ENCODE measurements around the gene ABLIM2.

Gene ABLIM2

GRCh38 chr4:8150152-8151090 lies 8.2 kb downstream of the ABLIM2 start:
- TF ChIP-seq GLIS3 (CRISPR knock-in tag; IDR thresholded peaks at IDR 0.05) (no peak), RARB (CRISPR knock-in tag; IDR thresholded peaks at IDR 0.05) (no peak), CSDC2 (CRISPR knock-in tag; IDR thresholded peaks at IDR 0.05) (no peak), ZFP3 (CRISPR knock-in tag; IDR thresholded peaks at IDR 0.05) (no peak), ZNF70 (CRISPR knock-in tag; IDR thresholded peaks at IDR 0.05) (no peak), SNAI2 (CRISPR knock-in tag; IDR thresholded peaks at IDR 0.05) (no peak), TCF4 (CRISPR knock-in tag; IDR thresholded peaks at IDR 0.05; ENCODE audit: borderline replicate concordance) (no peak), ESRRG (CRISPR knock-in tag; IDR thresholded peaks at IDR 0.05) (no peak), OSR1 (CRISPR knock-in tag; IDR thresholded peaks at IDR 0.05) (no peak), ZFP30 (CRISPR knock-in tag; IDR thresholded peaks at IDR 0.05) (no peak), ARNTL (CRISPR knock-in tag; IDR thresholded peaks at IDR 0.05; ENCODE audit: borderline replicate concordance, low read depth) (no peak), ZC3H10 (CRISPR knock-in tag; IDR thresholded peaks at IDR 0.05) (no peak), ISL1 (CRISPR knock-in tag; IDR thresholded peaks at IDR 0.05) (no peak), TSHZ2 (CRISPR knock-in tag; IDR thresholded peaks at IDR 0.05) (no peak), TOX (CRISPR knock-in tag; IDR thresholded peaks at IDR 0.05; ENCODE audit: borderline replicate concordance) (no peak), ZNF8 (CRISPR knock-in tag; IDR thresholded peaks at IDR 0.05) (no peak), CREB5 (CRISPR knock-in tag; IDR thresholded peaks at IDR 0.05; ENCODE audit: low read depth) (no peak), ZNF565 (CRISPR knock-in tag; conservative IDR thresholded peaks at IDR 0.05; ENCODE audit: low read depth) (no peak), PATZ1 (CRISPR knock-in tag; IDR thresholded peaks at IDR 0.05; ENCODE audit: borderline replicate concordance) (no peak), PPARA (CRISPR knock-in tag; IDR thresholded peaks at IDR 0.05; ENCODE audit: borderline replicate concordance) (no peak)
- no peak for ATAC-seq

GRCh38 chr4:8149664-8150063 lies 8.9 kb downstream of the ABLIM2 start:
- no peak for TF ChIP-seq ZFP3 (CRISPR knock-in tag; IDR thresholded peaks at IDR 0.05)
- no peak for TF ChIP-seq TOX (CRISPR knock-in tag; IDR thresholded peaks at IDR 0.05; ENCODE audit: borderline replicate concordance)
- no peak for TF ChIP-seq CREB5 (CRISPR knock-in tag; IDR thresholded peaks at IDR 0.05; ENCODE audit: low read depth)
- TF ChIP-seq POU6F1 (CRISPR knock-in tag; IDR thresholded peaks at IDR 0.05; ENCODE audit: borderline replicate concordance, low read depth) = no peak
- no peak for TF ChIP-seq CSRNP3 (CRISPR knock-in tag; IDR thresholded peaks at IDR 0.05)
- no peak for TF ChIP-seq ESRRG (CRISPR knock-in tag; IDR thresholded peaks at IDR 0.05)
- no peak for TF ChIP-seq GLIS3 (CRISPR knock-in tag; IDR thresholded peaks at IDR 0.05)
- TF ChIP-seq ZFP30 (CRISPR knock-in tag; IDR thresholded peaks at IDR 0.05) = no peak
- no peak for TF ChIP-seq CSDC2 (CRISPR knock-in tag; IDR thresholded peaks at IDR 0.05)
- no peak for TF ChIP-seq TSHZ2 (CRISPR knock-in tag; IDR thresholded peaks at IDR 0.05)
- TF ChIP-seq OSR1 (CRISPR knock-in tag; IDR thresholded peaks at IDR 0.05) = no peak
- no peak for TF ChIP-seq BACH2 (CRISPR knock-in tag; IDR thresholded peaks at IDR 0.05; ENCODE audit: borderline replicate concordance)
- TF ChIP-seq RARB (CRISPR knock-in tag; IDR thresholded peaks at IDR 0.05) = no peak
- no peak for TF ChIP-seq ISL1 (CRISPR knock-in tag; IDR thresholded peaks at IDR 0.05)
- no peak for TF ChIP-seq ARNTL (CRISPR knock-in tag; IDR thresholded peaks at IDR 0.05; ENCODE audit: borderline replicate concordance, low read depth)
- TF ChIP-seq PPARA (CRISPR knock-in tag; IDR thresholded peaks at IDR 0.05; ENCODE audit: borderline replicate concordance) = no peak
- ATAC-seq = no peak

Measured in SK-N-SH treated with all-trans-retinoic acid at 6 μM for 48 hours (cell line).